GM18867 (cell line): ENCODE measurements around the gene C2CD4D.
"Not testable (repeated sequence)": the region's sequence is repeated elsewhere in the genome, so short reads cannot be mapped to it uniquely, and the experiment has no call there.

Source experiments
- ATAC-seq: cut with Tn5 transposase; IDR thresholded peaks from one replicate; pipeline ENCODE4 v1.9.1; 2021; ENCODE audit warnings: mild to moderate bottlenecking, moderate library complexity; ENCODE audit not compliant: unreplicated experiment

The C2CD4D gene

DNA sequence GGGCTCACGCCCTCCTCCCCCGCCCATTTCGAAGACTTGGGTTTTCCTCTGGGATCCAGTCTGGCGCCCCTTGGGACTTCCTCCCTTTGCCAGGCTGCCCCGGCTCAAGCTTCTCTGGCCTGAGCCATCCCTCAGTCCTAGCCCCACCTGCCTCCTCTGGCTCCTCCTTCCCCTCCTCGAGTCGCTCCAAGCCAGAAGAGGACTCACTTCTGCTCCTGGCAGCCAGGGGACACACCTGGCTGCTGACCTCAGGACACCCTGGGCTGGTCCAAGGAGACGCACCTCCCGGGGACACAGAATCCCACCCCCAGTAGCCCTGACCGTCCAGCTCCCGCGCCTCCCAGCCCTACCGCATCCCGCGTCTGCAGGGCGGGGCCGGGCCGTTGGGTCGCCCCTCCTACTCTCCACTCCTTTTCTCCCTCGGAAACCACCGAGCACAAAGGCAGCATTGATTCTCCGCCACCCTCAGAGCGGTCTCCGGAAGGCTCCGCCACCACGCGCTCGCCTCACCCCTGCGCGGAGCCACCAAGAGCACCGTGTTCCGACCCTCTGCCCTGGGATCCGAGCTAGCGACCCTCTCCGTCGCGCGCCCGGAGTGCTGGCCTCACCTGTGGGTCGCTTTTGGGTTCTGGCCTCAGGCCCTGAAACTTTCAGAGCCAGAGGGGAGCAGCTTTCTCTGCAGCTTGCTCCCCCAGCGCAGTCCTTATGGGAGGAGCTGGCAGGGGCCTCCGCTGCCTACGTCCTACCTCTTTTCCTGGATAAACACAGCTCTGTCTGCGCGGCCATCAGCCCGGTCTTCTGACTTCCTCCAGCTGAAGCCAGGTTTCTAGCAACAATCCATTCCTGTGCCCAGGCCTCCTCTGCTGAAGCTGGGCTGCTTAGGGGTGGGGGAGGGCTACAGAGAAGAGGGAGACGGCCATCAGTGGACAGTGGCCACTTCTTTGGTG is at the start of gene C2CD4D:
Gene C2CD4D, minus strand, starts transcription at position 364 of the 947 bp plus-strand sequence. CDS start 831 bp downstream, outside the sequence.
- ATAC-seq, result no peak

DNA sequence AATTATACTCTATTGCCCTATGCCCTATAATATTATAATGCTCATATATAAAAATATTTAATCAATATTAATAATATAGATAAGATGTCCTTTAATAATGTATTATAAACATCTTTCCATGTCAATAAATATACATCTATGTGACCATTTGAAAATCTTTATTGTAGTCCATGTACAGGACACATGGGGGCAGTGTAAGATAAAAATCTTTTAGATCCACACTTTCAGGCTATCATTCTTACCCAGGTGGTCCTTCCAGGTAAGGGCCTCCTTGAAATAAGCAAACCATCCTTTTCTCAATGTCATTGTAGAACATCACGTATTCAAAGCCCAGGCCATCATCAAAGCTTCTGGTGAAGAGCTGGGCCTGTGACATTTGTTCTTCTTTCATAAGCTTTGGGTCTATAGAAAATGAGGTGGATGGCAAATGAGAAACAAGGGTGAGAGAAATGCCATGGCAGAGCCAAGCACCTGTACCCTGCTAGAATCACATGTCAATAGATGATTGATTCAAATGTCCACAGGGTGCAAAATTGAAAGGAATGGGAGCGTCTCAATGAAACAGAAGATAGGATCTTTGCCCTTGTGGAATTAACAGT is 49.5 kb upstream of the C2CD4D start:
- ATAC-seq, result no peak

DNA sequence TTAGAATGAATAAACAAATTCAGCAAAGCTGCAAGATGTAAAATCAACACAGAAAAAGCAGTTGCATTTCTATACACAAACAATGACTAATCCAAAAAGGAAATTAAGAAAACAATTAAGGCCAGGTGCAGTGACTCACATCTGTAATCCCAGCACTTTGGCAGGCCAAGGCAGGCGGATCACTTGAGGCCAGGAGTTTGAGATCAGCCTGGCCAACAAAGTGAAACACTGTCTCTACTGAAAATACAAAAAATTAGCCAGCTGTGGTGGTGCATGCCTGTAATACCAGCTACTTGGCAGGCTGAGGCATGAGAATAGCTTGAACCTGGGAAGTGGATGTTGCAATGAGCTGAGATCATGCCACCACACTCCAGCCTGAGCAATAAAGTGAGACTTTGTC is 47.4 kb upstream of the C2CD4D start:
- no peak for ATAC-seq

DNA sequence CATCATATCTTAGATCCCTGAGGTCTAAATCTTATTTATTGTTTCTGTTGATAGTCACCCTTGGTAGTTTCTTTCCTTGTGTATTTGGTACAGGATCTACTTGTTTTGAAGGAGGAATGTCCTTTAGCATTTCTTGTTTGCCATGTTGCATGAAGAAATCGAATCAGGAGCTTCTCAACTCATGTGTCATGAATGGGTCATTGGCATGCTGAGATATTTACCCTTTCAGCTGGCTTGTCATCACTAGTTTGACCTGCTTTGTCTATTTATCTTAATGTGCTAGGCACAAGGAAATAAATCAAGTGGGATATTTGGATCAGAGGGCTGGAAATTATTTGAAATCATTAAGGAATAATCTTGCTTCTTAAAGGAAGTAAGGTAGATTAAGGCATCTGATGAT is 45.9 kb upstream of the C2CD4D start:
- no peak for ATAC-seq

DNA sequence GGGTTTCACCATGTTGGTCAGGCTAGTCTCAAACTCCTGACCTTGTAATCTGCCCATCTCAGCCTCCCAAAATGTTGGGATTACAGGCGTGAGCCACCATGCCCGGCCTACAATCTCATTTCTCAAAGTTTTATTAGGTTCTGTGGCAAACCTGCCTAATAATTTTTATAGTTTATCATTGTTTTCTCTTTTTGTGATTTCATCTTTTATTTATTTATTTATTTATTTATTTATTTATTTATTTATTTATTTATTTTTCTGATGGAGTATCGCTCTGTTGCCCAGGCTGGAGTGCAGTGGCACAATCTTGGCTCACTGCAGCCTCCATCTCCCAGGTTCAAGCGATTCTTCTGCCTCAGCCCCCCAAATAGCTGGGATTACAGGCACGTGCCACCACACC is 45.3 kb upstream of the C2CD4D start:
- ATAC-seq, result not testable (repeated sequence)

DNA sequence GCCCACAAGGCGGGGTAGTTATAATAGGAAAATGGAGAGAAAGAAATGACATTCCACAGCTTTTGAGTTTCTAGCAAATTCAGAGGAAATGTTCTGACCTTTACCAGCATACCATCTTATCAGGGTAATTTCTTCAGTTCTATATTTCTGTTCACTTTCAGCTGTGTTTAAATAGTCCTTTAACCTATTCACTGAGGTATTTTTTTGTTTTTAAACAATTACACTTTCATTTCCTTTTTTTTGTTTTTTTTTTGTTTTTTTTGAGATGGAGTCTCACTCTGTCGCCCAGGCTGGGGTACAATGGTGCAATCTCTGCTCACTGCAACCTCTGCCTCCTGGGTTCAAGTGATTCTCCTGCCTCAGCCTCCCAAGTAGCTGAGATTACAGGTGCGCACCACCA is 44.8 kb upstream of the C2CD4D start:
- ATAC-seq, result not testable (repeated sequence)

DNA sequence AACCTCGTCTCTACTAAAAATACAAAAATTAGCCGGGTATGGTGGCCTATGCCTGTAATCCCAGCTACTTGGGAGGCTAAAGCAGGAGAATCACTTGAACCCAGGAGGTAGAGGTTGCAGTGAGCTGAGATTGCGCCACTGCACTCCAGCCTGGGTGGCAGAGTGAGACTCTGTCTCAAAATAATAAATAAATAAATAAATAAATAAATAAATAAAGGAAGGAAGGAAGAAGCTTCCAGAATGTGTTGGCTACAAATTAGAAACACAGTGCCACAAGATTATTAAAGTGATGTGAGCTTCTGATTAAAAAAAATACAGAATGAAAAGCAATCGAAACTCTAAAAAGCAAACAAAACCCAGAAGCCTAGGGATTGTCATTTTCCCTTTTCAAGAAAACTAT is 44.3 kb upstream of the C2CD4D start:
- ATAC-seq, result not testable (repeated sequence)

DNA sequence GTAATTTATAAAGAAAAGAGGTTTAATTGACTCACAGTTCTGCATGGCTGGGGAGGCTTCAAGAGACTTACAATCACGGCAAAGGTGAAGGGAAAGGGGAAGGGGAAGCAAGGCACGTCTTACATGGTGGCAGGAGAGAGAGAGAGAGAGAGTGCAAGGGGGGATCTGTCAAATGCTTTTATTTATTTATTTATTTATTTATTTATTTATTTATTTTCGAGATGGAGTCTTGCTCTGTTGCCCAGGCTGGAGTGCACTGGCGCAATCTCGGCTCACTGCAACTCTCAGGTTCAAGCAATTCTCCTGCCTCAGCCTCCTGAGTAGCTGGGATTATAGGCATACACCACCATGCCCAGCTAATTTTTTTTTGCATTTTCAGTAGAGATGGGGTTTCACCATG is 43.3 kb upstream of the C2CD4D start:
- not testable (repeated sequence) for ATAC-seq

DNA sequence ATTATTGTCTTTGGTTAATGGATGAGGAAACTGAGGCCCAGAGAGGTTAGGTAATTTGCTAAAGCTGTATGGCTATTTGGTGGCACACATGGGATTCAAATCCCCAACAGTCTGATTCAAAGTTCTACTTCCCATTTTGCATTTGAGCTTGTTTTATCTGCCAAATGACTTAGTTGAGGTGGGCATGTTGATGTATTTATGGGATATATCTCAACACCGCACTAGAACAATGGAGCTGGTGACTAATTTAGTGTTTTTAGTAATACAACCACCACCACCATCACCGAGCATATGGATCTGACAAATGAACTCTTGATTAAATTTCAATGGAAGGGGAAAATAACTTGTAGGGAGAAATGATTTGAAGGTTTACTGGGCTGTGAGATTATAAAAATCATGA is 42.8 kb upstream of the C2CD4D start:
- no peak for ATAC-seq

DNA sequence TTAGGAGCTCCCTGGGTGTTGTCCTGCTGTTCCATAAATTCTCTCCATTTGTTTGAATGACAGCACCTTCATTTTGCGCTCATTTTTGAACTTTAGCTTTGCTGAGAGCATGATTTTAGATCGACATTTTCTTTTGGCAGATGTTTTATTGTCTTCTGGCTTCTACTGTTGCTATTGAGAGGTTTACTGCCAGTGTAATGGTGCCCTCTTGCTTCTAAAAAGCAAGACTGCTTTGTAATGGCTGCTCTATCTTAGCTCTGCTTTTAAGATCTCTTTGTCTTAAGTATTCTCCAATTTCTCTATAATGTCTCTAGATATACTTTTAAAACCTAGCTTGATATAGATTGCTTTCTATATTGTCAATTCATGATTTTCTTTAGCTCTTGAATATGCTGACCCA is 41.9 kb upstream of the C2CD4D start:
- ATAC-seq, result no peak

DNA sequence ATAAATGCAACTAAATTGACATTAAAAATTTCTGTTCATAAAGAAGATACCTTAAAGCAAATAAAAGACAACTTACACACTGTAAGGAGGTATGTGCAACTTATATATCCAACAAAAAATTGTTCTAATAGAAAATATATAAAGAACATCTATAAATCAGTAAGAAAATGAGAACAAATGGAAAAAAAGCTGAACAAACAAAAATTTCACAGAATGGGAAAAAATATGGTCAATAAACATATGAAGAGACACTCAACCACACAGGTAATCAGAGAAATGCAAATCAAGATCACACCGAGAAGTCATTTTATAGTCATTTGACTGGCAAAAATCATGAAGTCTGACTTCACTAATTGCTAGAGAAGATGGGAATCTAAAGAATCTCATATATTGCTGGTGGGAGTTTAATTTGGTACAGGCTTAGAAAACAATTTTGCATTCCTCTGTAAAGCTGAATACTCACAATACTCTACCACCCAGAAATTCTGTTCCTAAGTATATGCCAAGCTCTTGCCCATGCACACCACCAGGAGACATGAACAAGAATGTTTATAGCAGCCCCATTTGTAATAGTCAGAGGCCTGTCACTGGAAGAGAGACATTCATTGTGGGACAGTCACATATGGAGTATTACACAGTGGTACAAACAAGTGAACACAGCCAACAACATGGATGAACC is 35.9 kb upstream of the C2CD4D start:
- ATAC-seq, result no peak

DNA sequence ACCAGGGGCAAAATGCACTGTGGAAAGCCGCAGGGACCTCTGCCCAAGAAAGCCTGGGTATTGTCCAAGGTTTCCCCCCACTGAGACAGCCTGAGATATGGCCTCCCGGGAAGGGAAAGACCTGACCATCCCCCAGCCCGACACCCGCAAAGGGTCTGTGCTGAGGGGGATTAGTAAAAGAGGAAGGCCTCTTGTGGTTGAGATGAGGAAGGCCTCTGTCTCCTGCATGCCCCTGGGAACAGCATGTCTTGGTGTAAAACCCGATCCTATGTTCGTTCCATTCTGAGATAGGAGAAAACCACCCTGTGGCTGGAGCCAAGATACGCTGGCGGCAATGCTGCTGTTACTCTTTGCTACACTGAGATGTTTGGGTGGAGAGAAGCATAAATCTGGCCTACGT is 33.2 kb upstream of the C2CD4D start:
- not testable (repeated sequence) for ATAC-seq

DNA sequence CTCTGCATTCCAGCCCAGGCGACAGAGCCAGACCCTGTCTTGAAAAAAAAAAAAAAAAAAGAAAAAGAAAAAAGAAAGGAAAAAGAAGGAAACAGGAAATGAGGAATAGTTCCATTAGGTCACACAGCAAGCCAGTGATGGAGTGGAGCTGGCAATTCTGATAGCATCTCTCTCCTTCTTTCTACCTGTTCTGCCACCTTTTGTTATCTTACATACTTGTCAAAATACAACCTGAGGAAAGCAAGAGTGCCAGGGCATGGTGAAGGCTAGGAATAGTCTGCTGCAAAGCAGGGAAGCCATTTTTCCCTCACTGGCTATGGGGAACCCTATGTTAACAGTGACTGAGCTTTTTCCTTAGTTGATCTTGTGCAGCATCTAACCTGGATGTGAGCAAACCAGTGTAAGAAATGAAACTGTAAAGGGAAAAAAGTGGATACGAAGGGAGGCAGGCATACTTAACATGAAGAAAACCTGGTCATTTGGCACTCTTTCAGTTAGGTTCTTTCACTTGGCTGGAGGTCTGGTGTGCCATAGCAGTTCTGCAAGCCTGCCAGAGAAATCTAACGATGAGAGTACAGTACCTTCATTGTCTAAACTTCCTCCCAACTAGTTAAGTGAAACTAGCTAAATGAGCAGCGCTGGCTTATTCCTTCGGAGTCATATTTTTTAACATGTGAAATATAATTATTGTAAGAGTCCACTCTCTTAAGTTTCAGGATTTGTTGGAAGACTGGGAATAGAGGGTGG is 31.8 kb upstream of the C2CD4D start:
- no peak for ATAC-seq

DNA sequence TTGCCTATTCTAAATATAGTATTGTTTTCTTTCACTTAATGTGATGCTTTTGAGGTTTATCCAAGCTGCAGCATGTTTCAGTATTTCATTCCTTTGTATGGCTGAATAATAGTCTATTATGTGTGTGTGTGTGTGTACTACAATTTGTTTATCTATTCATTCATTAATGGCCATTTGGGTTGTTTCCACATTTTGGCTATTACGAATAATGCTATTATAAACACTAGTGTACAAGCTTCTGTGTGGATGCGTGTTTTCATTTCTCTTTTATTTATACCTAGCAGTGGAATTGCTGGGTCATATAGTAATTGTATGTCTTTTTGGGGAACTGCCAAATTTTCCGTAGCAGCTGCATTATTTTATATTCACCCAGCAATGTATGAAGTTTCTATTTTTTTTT is 28.9 kb upstream of the C2CD4D start:
- no peak for ATAC-seq

DNA sequence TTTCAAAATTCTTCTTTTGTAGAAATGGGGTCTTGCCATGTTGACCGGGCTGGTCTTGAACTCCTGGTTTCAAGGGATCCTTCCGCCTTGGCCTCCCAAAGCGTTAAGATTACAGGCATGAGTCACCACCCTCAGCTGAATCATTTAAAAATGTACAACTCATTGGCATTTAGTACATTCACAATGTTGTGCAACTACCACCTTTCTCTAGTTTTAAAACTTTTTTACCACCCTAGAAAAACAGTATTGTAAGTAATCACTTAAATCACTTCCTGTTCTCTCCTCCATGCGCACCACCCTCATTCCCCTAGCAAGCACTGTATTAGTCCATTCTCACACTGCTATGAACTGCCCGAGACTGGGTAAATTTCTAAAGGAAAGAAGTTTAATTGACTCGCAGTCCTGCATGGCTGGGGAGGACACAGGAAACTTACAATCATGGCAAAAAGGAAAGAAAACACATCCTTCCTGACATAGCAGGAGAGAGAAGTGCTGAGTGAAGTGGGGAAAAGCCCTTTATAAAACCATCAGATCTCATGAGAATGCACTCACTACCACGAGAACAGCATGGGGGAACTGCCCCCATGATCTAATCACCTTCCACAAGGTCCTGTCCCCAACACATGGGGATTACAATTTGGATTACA is 28.3 kb upstream of the C2CD4D start:
- ATAC-seq, result no peak

DNA sequence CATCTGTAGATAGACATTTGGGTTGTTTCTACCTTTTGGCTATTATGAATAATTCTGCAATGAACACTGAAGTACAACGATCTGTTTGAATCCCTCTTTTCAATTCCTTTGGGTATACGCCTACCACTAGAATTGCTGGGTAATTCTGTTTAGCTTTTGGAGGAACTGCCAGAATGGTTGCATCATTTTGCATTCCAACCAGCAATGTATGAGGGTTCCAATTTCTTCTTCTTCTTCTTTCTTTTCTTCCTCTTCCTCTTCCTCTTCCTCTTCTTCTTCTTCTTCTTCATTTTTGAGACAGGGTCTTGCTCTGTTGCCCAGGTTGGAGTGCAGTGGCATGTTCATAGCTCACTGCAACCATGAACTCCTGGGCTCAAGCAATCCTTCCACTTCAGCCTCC is 27.7 kb upstream of the C2CD4D start:
- no peak for ATAC-seq

DNA sequence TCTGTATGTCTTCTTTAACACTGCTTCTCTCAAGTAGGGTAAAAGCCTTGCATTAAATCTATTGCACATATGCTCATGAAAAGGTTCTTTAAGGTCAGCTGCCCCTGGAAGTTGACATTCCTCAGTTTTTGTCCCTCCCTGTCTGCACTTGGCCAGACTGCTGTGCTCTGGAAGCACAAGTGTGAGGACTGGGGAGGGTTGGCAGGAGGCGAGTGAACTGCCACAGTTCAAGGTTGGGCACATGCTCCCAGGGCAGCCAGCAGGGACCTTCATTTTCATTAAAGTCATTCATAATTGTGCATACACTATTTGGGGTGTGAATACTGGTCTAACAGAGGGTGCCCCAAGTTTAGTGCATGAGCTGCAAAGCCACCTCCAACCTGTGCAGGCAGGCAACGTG is 24.8 kb upstream of the C2CD4D start:
- no peak for ATAC-seq

DNA sequence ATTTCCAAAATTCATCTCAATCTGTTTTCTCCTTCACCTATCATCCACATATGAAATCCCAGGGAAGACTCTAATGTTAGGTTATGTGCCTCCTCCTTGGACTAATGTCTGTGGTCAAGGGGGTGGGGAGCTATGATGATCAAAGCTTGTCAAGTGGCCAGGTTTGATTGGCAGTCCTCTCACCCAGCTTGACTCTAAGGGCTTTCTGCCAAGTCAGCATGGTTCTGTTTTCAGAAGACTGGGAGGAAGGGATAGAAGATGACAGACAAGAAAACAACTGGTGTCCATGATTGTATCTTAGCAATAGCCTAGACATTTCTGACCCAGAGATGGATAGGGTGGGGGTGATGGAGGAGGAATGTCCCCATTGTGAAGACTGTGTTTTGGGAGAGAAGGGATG is 23.0 kb upstream of the C2CD4D start:
- ATAC-seq, result no peak

DNA sequence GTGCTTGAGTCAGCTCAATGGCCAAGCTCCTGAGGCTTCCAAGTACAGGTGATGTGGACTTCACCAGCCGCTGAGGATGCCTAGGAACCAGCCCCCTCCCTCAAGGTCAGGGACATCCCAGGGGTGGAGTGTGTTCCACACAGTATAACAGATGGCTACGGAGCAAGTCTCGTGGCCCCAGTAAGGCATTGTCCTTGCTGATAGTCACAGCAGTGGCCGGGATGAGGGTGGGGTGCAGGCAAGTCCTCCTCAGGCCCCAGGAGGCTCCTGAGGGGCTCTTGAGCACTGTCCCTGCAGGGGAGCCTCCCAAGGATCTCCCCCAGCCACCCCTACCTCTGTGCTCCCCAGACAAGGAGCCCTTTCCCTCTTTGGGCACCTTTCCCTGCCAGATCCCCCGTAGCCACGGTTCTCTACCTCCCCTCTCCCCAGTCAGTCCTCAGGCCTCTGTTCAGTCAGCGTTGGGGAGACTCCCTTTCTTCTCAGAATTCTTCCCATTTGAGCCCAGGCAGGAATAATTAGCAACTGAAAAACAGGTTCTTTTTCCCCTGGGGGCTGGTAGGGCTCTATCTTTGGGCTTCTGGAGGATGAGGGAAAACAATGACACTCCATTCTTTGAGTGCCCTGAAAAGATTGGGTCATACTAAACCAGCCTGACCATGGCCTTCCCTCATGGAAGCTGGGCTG is 21.0 kb upstream of the C2CD4D start:
- no peak for ATAC-seq

DNA sequence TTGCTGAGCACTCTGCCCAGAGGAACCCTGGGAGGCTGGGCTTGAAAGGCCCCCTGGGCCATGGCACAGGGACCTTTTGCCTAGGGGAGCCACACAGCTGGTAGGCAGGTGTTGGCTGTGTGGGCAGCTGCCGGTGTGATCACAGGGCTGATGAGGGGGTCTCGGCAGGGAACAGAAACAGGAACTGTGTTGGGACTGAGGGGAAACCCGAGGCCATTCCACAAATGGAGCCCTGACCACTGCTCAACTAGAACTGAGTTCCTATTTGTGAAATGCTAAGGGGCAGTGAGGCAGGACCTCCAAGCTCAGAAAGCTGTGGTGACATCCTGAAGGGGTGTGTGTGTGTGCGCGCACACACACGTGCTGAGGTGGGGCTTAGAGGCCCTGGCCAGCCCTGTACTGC is 20.3 kb upstream of the C2CD4D start:
- ATAC-seq, result no peak
